Skin of body (tissue), 2 donors: ENCODE measurements around the gene ELFN2. TPM values are rescaled to one million over a fixed set of nuclear protein-coding genes. Genes with fewer than 3 reads are reported as not detected.
A peak's percentile ranks its signal among the peaks of the same experiment; 100 is the strongest.
"Not testable (repeated sequence)": the region's sequence is repeated elsewhere in the genome, so short reads cannot be mapped to it uniquely, and the experiment has no call there.

Experiments
- DNase-seq: peaks from one replicate; lab custom pipeline; 2025; lab: John Stamatoyannopoulos, UW
- total RNA-seq: library from RNA; depleted of rRNA; stranded (reverse); fragments of >200 nt; gene quantifications from one replicate; pipeline ENCODE4 v1.2.3, GENCODE V29; 2014

Gene ELFN2
- total RNA-seq, 1 donor from 2014 or later: 0.30 TPM

GRCh38 chr22:37410174-37411055 is 16.9 kb downstream of the ELFN2 start:
- DNase-seq: no peak

- no peak for DNase-seq
Observed at GRCh38 chr22:37409459-37410050, 17.7 kb downstream of the ELFN2 start.

DNA sequence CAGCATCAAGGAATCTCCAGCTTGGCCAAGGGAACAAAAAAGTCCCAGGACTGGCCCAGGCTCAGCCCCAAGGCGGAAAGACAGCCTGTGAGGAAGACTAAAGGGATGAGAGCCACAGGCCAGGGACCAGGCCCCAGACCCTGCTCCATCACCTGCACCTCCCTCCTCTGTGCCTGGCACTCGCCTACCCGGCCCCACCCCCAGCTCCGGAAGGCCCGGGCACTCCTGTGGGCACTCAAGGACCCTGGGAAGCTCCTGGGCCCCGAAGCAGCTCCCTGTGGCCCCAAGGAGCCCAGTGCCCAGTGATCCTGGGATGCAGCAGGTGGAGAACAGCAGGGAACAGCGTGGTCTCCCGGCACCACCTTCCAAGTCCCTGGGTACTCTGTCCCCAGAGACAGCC is 18.2 kb downstream of the ELFN2 start:
- DNase-seq: no peak

DNA sequence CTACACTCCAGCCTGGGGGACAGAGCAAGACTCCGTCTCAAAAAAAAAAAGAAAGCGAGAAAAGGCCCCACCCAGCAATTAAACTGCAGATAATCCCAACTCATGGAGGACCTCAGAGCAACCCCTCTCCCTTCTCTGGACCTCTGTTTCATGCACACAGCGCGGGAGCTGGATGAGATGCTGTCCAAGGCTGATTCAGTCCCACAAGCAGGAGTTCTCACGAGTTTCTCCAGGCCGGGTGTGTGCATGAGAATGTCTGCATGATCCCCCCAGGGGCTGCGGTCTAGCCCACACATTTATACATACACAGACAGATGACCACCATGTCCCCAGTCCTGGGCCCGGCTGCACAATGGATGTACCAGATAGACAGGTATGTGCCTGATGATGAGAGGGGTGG is 19.4 kb downstream of the ELFN2 start:
- no peak for DNase-seq

DNA sequence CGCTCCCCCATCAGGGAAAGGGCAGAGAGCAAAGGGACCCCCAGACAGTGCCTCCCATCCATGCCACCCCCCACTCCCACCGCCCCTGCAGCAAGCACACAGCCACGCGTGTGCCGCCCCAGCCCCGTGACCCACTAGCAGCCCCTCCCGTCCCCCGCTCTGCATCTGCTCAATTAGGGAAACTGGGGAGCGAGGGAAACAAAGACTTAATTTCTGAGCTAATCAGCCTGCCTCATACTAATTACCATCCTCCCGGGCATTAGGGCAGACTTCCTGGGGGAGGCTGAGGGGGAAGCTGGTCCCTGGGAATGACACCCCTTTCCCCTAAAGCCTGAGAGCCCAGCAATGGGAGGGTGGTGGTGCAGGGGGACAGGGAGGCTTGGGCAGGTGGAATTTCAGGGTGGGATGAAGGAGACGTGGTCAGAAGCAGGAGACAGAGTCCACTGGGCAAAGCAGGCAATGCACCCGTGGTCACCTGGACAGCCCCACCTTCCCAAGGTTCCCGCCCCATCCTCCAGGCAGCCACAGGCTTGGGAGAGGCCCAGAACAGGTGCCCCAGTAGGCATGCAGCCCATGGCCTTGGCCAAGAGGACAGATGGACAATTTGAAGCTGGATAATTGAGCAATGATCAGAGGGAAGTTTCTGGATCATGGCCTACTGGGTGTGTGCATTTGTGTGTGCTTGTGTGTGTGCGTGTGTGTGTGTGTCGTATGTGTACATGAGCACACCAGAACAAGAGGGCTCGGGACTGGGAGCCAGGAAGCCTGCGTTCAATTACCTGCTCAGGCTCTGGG is 20.6 kb downstream of the ELFN2 start:
- no peak for DNase-seq

DNA sequence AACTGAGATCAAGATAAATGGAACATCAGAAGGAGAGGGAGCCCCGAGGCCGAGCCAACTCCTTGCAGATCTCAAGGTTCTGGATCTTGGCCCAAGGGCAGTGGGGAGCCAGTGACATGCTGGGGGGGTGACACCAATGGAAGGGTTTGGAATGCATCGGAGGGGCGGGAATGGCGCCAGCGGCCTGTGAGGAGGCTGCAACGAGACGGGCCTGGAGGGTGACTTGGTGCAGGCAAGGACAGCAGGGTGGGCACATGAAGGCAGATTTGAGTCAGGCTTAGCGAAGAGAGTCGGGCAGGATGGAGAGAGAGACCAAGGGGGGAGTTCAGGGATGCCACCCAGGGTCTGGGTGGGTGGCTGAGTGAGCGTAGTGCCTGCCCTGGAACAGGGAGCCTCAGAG is 23.2 kb downstream of the ELFN2 start:
- DNase-seq: no peak

DNA sequence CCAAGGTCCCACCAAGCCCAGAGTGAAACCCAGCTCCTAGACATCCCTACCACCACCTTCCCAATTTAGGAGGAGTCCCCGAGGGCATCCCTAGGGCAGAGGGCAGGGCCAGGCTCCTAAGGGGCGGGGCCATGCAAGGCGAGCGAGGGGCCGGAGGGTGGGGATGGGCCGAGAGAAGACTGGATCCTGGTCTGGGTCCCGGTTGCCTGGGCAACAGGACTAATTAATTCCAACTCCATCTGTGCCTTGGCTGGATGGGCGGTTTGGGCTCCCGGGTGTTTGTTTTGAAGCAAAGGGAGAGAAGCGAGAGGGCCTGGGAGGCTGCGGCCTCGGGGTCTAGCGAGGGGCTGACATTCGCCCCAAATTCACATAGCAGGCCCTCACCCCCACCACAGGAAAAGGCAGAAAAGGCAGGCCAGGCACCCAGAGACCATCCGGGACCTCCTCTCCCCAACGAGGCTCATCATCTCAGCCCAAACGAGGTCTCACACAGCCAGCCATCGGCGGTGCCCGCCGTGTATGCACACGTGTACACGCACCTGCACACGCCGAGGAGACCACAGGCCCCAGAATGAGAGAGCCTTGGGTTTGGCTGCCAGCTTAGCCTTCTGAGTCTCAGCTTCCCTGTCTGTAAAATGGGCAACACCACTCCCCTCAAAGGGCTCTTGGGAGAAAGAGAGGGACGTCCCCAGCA is 23.9 kb downstream of the ELFN2 start:
- no peak for DNase-seq

GRCh38 chr22:37402184-37402506 is 25.1 kb downstream of the ELFN2 start:
- DNase-seq: no peak

- peak; percentile 32 for DNase-seq
Observed at GRCh38 chr22:37401401-37402183, 25.7 kb downstream of the ELFN2 start.

DNA sequence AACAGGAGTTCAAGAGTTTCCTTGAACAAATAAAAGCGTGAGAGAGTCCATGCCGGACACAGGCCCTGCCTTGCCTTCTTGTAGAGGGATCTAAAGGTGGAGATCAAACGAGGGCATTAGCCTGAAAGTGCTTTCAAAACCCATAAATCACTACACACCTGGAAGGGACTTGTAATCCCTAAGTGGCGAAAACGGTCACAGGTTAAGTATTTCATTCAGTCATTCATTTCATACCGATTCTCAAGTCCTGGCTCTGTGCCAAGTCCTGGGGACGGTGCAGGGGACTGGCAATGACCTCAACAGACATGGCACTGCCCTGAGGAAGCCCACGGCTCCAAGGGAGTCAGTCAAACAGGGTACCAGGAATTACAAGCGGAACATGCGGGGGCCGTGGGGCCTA is 26.6 kb downstream of the ELFN2 start:
- DNase-seq: no peak

GRCh38 chr22:37399457-37399856 is 27.8 kb downstream of the ELFN2 start:
- DNase-seq: not testable (repeated sequence)

- no peak for DNase-seq
Observed at GRCh38 chr22:37397226-37397625, 30.1 kb downstream of the ELFN2 start.

GRCh38 chr22:37396488-37397084 is 30.7 kb downstream of the ELFN2 start:
- DNase-seq: no peak

GRCh38 chr22:37394341-37394740 is 32.9 kb downstream of the ELFN2 start:
- DNase-seq: no peak

DNA sequence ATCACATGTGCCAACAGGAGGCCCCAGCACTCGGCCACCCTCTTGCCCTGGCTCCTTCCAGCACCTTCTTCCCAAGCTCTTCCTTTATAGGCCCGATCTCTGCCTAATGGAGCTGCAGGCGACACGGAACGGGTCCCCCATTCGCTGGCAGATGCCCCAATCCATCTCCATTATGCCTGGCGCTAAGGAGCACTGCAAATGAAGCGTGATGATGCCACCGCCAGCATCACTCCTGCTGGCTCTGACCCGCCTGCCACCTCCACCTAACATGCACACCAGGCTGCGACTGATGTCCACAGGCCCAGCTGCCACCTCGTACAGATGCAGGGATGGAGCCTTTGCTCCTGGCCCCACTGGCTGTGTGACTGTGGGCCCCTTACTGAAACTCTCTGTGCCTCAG is 33.5 kb downstream of the ELFN2 start:
- no peak for DNase-seq

- DNase-seq: no peak
Observed at GRCh38 chr22:37392721-37393328, 34.5 kb downstream of the ELFN2 start.

DNA sequence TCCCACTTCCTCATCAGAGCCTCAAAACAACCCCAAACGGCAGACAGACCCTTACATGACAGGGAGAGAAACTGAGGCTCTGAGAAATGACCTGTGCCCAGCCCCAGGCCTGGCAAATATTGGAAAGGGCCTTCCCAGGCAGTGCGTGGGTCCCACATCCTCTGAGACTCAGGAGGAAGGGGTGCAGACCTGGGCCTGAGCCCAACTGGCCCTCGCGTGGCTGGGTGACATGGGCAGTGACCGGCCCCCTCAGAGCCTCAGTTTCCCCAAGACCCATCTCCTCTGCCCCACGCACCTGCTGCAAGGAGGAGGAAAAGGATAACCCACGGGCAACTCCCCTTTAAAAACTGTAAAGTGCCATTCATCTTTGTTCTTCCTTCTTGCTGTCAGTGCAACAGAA is 35.6 kb downstream of the ELFN2 start:
- DNase-seq: no peak

- DNase-seq: no peak
Observed at GRCh38 chr22:37390075-37390474, 37.2 kb downstream of the ELFN2 start.

DNA sequence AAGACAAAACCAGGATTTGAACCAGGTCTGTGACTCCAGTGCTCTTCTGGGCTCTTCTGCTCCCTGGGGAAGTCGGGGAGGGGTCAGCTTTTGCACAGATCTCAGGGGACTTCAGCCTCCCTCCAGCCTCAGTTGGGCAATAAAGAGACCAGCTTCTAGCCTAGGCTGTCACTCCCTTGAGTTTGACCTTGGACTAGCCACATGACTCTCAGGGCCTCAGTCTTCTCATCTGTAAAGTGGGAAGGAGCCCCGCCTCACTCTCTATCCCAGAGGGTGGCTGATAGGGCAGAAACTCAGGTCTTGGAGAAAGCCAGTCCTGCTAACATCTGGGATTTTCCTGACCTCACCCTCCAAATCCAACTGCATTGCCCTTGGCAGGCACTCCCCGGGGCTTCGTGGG is 38.7 kb downstream of the ELFN2 start:
- no peak for DNase-seq

DNA sequence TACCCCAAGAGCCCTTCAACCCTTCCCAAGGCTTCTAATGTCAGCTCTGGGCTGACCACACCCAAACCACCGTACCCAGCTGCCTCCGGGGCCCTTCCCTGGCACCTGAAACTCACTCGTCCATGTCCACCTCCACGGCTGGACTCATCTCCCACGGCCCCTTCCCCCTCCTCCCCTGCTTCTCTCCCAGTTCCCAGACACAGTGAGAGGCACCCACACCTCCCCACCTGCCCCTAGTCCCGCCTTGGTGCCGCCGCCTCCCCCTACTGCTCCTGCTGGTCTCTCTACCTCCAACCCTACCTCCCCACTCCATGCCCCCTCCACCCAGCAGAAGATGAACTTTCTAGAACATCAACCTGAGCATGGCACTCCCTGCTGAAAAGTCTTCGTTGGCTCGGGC is 39.5 kb downstream of the ELFN2 start:
- no peak for DNase-seq
